Measurements from ENCODE around the gene ST6GALNAC6.
"Not testable (repeated sequence)": the region's sequence is repeated elsewhere in the genome, so short reads cannot be mapped to it uniquely, and the experiment has no call there.

Gene ST6GALNAC6

DNA sequence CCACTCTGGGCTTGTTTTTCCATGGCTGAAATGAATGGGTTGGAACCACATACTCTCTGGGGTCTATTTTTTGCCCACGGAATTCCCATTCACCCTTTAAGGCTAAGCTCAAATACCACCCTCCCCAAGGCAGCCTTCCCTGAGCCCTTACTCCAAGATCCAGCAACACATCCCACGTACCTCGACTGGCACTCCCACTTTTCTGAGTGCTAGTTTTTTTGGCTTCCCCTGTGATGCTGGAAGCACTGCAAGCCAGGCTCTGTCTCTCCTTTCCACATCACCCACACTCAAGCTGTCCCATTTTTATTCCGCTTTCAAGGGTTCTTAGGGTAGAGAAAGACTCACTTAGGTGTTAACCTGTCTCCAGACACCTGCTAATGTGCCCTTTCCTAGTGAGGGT is 6.0 kb downstream of the ST6GALNAC6 start:
- DNase-seq (ENCODE audit: low read depth in 2 of 2), result no peak

DNA sequence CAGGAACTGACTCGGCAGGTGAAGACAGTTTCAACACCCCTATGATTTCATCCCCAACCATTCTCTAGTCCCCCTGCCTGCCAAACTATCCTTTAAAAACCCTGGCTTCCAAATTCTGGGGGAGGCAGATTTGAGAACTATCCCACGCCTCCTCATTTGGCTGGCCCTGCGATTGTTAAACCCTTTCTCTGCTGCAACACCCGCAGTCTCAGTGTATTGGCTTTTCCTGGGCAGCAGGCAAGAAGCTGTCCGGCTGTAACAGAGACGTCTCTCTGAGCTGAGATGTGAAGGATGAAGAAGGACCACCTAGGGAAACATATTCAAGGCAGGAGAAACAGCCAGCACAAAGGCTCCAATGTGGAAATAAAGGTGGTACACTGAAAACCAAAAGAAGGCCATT is 6.6 kb downstream of the ST6GALNAC6 start:
- DNase-seq (ENCODE audit: low read depth in 2 of 2), result no peak

- DNase-seq (ENCODE audit: low read depth in 2 of 2), result no peak
Measured at GRCh38 chr9:127890053-127890452, 9.3 kb downstream of the ST6GALNAC6 start.

- no peak for DNase-seq (ENCODE audit: low read depth in 2 of 2)
Measured at GRCh38 chr9:127887792-127888191, 11.6 kb downstream of the ST6GALNAC6 start.

DNA sequence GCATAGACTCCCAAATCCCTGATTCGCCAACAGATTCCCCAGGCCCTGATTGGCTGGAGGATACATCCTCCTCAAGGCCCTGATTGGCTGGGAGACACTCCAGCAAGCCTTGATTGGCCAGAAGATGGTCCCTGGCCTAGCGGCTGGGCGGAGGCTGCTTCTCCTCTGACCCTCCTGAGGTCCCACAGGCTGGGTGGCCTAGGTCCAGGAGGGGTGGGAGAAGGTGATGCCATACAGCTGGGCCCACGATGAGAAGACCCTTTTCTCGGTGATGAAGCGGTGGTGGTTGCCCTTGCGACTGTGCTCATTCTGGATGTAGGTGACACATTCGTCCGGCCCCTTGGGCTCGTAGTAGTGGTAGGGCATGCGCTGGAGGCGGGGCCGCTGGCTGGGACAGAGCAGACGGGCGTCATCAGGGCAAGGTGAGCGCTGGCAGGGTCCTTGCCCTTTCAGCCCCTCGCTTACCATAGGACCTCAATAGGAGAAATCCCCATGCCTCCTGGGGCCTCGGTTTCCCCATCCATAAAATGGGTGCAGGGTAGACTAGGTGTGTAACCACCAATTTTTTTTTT is 12.9 kb downstream of the ST6GALNAC6 start:
- no peak for DNase-seq (ENCODE audit: low read depth in 2 of 2)

- DNase-seq (ENCODE audit: low read depth in 2 of 2), result no peak
Measured at GRCh38 chr9:127885508-127886281, 13.7 kb downstream of the ST6GALNAC6 start.

DNA sequence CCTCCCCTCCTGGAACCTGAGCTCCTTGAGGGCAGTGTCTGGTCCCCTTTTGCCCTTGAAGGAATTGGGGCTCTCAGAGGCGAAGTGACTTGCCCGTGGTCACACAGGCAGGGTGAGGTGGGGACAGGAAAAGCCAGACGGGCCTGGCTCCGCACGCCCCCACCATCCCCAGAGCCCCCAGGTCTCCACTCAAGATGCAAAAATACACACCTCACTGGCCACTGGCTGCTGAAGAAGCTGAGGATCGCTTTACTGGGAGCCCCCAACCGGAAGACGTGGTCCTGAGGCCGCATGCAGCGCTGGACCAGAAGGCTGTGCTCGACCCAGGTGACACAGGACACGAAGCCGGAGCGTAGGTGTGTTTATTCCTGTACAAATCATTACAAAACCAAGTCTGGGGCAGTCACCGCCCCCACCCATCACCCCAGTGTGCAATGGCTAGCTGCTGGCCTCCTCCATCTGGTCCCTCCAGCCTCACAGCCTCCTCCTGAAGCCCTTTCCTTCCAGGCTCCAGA is 14.4 kb downstream of the ST6GALNAC6 start:
- DNase-seq (ENCODE audit: low read depth in 2 of 2), result no peak

- no peak for DNase-seq (ENCODE audit: low read depth in 2 of 2)
Measured at GRCh38 chr9:127884427-127884911, 14.9 kb downstream of the ST6GALNAC6 start.

DNA sequence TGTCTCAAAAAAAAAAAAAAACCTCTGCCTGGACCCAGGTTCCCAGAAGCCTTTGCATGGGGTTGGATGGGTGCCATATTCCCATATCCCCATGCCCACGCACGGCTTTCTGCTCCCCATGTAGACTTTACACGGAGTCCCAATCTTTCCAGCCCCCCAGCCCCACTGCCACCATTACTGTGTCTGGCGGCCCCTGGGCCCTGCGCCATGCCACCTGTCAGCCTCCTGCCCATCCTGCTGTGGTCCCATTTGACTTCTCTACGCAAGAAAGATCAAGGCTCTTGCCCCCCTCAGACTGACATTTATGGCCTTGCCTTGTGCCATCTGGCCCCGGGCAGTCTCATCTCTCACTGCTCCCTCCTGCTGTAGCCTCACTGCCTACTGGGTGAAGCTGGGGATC is 15.4 kb downstream of the ST6GALNAC6 start:
- no peak for DNase-seq (ENCODE audit: low read depth in 2 of 2)

- not testable (repeated sequence) for DNase-seq (ENCODE audit: low read depth in 2 of 2)
Measured at GRCh38 chr9:127881715-127882114, 17.7 kb downstream of the ST6GALNAC6 start.

- no peak for DNase-seq (ENCODE audit: low read depth in 2 of 2)
Measured at GRCh38 chr9:127880143-127880542, 19.3 kb downstream of the ST6GALNAC6 start.

DNA sequence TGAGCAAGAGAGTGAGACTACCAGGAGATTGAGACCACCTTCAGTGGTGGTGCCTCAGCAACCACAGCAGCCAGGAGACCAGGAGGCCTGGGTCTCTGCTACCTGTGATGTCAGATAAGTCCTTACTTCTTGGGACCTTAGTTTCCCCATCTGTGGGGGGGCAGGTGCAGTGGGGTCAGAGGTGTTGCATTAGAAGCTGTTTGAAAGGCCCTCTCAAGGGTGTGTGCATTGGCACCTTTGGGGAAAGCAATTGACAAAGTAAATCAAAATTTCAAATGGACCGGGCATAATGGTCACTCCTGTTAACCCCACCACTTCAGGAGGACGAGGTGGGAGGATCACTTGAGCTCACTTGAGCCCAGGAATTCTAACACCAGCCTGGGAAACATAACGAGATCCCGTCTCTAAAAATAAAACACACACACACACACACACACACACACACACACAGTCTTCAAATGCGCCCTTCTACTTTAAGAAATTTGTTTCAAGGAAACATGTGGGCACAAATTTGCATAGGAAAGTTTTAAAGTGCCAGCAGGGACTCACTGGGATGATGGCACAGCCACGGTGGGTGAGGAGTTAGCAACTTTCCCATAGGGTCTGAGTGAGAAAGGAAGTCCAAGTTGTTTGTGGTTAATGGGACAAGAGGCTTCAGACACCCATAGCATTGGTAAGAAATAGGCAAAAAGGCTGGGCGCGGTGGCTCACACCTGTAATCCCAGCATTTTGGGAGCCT is 20.6 kb downstream of the ST6GALNAC6 start:
- no peak for DNase-seq (ENCODE audit: low read depth in 2 of 2)

DNA sequence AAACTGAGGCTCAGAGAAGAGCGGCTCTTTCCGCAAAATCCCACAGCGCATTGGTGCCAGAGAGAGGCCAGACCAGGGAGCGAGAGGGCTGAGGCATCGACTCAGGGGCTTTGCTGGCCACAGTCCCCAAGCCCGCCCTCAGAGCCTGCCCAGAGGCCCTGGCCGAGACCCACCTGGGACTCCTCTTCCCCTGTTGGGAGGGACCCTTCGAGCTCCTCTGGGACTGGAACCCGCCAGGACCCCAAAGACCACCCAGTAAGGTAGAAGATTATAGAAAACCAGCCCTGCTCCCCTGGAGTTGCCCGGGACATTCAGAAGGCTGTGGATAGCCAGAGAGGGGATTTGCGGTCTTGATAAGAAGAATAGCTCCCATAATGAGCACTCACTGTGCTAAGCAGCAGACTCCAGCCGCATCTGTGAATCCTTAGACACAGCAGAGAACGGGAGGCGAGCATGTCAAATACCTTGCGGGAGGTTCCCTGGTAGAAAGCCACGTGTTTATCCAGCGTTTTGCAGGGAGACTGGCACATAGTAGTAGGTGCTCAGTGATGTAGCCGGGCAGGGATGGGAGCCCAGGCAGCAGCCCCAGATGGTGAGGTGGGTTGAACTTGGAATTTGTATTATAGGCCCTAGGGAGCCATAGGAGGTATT is 21.3 kb downstream of the ST6GALNAC6 start:
- no peak for DNase-seq (ENCODE audit: low read depth in 2 of 2)

DNA sequence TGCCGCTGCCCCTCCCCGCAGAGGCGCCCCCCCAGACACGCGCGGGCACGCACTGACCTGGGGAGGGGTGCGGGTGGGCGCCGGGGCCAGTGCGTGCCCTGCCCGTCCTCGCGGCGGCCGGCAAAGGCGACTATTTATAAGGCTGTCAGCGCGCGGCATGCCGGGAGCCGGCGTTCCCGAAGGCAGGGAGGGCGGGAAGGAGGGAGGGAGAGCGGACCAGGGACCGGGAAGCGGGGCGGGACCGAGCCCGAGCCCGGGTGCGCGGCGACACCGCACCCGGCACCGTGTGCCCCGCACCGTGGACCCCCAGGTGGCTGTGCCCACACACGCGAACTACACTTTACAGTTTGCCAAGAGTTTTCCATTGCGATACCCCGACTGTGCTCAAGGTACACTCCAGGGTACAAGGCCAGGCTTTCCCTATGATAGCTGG is 21.8 kb downstream of the ST6GALNAC6 start, which contains the start of gene AK1:
Gene AK1 (minus strand): TSS at position 110 of the 433 bp plus-strand sequence. CDS start 3,058 bp downstream, outside the sequence.
- DNase-seq (ENCODE audit: low read depth in 2 of 2), result no peak

DNA sequence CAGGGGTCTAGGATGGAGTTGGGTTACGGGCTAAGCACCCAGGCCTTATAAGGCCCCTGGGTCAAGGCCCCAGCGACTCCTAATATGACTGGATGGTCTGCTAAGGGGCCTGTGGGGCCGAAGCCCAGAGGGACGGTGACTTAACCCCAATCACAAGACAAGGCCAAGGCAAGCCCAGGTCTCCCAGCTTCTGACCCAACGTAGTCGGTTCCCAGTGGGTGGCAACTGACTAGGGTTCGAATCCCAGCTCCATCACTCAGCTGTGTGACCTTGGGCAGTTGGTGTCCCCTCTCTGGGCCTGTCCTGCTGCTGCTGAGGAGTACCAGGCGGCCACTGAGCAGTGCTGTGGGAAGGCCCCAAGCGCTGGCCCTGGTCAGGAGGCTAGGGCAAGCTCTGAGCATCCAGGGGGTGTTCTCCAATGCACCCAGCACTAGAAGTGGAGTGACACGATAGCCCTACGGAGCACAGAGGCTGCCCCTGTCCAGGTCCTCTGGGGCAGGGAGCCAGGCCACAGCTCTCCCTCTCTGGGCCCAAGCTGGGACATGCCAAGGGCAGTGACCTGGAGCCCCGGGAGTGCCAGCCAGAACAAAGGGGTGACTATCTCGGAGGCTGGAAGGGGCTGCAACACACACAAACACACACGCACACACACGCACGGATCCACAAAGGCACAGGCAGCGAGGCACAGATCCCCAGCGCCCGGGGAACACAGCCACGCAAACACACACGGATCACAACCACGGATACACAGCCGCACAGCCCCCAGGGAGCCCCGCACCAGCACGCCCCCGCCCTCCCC is 22.4 kb downstream of the ST6GALNAC6 start:
- DNase-seq (ENCODE audit: low read depth in 2 of 2), result no peak

DNA sequence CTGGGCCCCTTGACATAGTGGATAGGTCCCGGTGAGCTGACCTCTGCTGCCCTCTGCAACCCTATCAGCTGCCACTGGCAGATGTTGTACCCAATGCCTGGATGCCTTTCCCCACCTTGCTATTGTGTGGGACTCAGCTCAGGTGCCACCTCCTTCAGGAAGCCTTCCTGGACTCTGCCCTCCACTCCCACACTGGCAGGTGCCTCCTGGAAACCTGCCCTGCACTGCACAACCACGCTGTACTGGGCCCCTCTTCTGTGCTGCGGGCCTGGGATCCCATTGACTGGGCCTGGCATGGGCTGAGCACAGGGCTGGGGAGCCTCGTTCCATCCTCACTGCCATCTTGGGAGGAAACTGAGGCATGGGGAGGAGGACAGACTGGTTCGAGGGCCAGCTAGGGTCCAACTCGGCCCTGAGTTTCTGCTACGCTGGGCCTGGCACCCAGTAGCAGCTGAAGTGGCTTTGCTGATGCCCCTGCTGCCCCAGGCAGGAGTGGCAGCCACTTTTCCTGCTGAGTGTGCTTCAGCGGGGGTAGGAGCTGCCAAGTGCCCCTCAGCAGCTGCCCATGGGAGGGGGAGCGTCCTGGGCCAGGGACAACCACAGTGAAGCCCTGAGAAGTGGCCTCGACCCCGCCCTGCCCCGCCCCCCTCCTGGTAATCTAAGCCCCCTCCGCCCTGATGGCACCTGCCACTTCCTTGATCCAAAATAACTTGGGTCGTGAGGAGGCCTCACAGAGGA is 23.2 kb downstream of the ST6GALNAC6 start:
- DNase-seq (ENCODE audit: low read depth in 2 of 2), result no peak

- no peak for DNase-seq (ENCODE audit: low read depth in 2 of 2)
Measured at GRCh38 chr9:127875306-127875966, 24.0 kb downstream of the ST6GALNAC6 start.

- no peak for DNase-seq (ENCODE audit: low read depth in 2 of 2)
Measured at GRCh38 chr9:127874301-127875221, 24.8 kb downstream of the ST6GALNAC6 start.

GRCh38 chr9:127873886-127874285 is 25.5 kb downstream of the ST6GALNAC6 start:
- no peak for DNase-seq (ENCODE audit: low read depth in 2 of 2)
